Muscle layer of colon (tissue), 2 donors: ENCODE results near the gene PPP2R2D.

Experiments
- H3K27ac ChIP-seq: one replicate; pipeline ENCODE4 v1.7.0; 2013; ENCODE audit warnings: low read depth, mild to moderate bottlenecking, low read length, moderate library complexity
- H3K27me3 ChIP-seq, 2 donors: one replicate each; pipeline ENCODE4 v1.7.0; 2013; ENCODE audit warnings: low read length in 2 of 2, mild to moderate bottlenecking in 2 of 2; ENCODE audit not compliant: insufficient read depth in 2 of 2, control insufficient read depth in 1 of 2
- H3K36me3 ChIP-seq: one replicate; pipeline ENCODE4 v1.7.0; 2013; ENCODE audit warnings: mild to moderate bottlenecking, low read length; ENCODE audit not compliant: insufficient read depth
- H3K4me1 ChIP-seq: one replicate; pipeline ENCODE4 v1.7.0; 2013; ENCODE audit warnings: mild to moderate bottlenecking, low read length; ENCODE audit not compliant: insufficient read depth
- H3K4me3 ChIP-seq, 2 donors: one replicate each; pipeline ENCODE4 v1.7.0; 2013; ENCODE audit warnings: low read length in 2 of 2, low read depth in 1 of 2, mild to moderate bottlenecking in 1 of 2, moderate library complexity in 1 of 2
- H3K9ac ChIP-seq: one replicate; pipeline ENCODE4 v1.7.0; 2013; ENCODE audit warnings: low read length
- H3K9me3 ChIP-seq: one replicate; pipeline ENCODE4 v1.7.0; 2013; ENCODE audit warnings: mild to moderate bottlenecking, low read length
- donor health status: abdominal sarcoma.
- donor health status: Adenocarcinoma of cecum.

Gene PPP2R2D

DNA sequence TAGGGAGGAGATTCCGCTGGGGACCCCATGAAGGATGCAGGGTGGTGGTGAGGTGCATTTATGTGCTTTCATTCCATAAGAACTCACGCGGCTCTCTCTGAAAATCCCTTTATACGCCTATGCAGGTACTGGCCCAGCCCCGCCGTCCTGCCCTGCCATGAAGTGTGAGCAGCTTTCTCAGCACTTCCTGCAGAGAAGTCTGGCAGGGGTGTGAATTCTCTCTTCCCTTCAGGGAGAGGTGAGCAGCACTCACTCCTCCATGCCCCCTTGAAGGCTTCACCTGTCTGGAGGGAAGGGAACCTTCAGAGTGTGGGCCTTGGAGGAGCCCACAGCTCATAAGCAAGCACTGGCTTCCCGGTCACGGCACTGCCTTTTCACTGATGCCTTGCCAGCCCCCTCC, 34.0 kb downstream of the PPP2R2D start:
- Histone ChIP-seq H3K4me1 (peaks cover 31% of the 10 kb centered on the region), H3K9ac (no peak overlapping the region), H3K4me3 (no peak overlapping the region), H3K9me3 (no peaks in the 10 kb centered on the region), H3K27ac (no peak overlapping the region), H3K36me3 (peaks cover 17% of the 10 kb centered on the region), H3K27me3 (no peaks in the 10 kb centered on the region)

DNA sequence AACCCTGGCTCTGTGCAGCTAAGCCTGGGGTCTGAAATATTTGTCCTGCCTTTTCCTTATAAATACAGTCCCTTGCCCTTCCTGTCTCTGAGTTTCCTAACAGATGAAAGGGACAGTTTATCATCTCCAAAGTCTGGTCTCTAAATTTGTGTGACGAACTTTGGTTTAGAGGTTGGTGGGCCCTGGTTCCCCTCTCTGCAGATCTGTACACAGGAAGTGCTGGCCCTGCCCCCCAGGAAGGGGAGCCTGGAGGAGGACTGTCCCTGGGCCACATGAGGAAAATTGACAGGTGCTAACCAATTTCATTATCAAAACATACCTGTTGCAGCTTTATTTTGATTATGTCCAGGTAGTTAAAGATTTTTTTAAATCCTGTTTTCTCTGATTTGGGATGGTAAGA, 34.5 kb downstream of the PPP2R2D start:
- Histone ChIP-seq H3K36me3 (peaks cover 18% of the 10 kb centered on the region), H3K4me1 (peaks cover 31% of the 10 kb centered on the region)

GRCh38 chr10:131936294-131936693, 35.5 kb downstream of the PPP2R2D start:
- Histone ChIP-seq H3K9me3 (no peaks in the 10 kb centered on the region), H3K27ac (no peak overlapping the region), H3K4me1 (peaks cover 23% of the 10 kb centered on the region), H3K9ac (no peak overlapping the region), H3K4me3 (no peak overlapping the region), H3K36me3 (peaks cover 28% of the 10 kb centered on the region), H3K27me3 (no peaks in the 10 kb centered on the region)

More for the DNA sequence above, 34.5 kb downstream of the PPP2R2D start:
- H3K9ac ChIP-seq: no peak overlapping the region
- no peaks in the 10 kb centered on the region for H3K27me3 ChIP-seq
- H3K27ac ChIP-seq: no peak overlapping the region
- no peaks in the 10 kb centered on the region for H3K9me3 ChIP-seq
- no peak overlapping the region for H3K4me3 ChIP-seq

- H3K9ac ChIP-seq: no peak overlapping the region
- H3K4me1 ChIP-seq: peaks cover 20% of the 10 kb centered on the region
- no peak overlapping the region for H3K4me3 ChIP-seq
- no peaks in the 10 kb centered on the region for H3K9me3 ChIP-seq
- no peak overlapping the region for H3K27ac ChIP-seq
- H3K36me3 ChIP-seq: peaks cover 32% of the 10 kb centered on the region
- no peaks in the 10 kb centered on the region for H3K27me3 ChIP-seq
Observed at GRCh38 chr10:131936736-131937135, 35.9 kb downstream of the PPP2R2D start.

DNA sequence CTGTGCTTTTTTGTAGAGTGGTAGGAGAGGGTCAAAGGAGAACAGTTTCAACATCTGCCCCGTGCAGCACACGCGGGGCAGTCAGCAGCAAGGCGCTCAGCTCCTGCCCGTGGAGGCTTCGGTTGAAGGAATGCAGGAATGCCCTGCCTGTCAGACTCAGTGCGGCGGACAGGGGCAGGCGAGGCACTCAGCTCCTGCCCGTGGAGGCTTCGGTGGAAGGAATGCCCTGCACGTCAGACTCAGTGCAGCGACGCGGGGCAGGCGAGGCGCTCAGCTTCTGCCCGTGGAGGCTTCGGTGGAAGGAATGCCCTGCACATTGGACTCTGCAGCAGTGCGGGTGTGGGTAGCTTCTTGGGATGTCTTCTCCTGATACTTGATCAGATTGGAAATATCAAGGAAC, 37.0 kb downstream of the PPP2R2D start:
- Histone ChIP-seq H3K4me1 (peaks cover 9% of the 10 kb centered on the region), H3K36me3 (peaks cover 37% of the 10 kb centered on the region), H3K9me3 (no peaks in the 10 kb centered on the region), H3K4me3 (no peak overlapping the region), H3K27me3 (no peaks in the 10 kb centered on the region), H3K27ac (no peak overlapping the region), H3K9ac (no peak overlapping the region)

DNA sequence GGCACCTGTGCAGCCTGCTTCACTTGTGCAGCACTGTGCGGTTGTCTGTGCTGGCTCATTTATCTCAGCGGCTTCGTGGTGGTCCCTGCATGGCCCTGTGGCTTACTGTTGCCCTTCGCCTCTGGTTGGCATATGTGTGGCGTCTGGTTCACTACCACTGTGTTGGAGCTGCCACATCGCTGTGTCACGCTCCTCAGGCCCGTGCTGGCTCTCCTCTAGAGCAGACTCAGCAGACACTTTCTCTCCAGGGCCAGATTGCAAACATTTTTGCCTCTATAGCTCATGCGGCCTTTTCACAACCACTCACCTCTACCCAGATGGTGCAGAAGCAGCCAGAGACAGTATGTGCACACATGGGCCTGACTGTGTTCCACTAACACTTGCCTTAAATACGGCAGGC, 37.9 kb downstream of the PPP2R2D start:
- no peaks in the 10 kb centered on the region for H3K9me3 ChIP-seq
- H3K9ac ChIP-seq: no peak overlapping the region
- H3K27me3 ChIP-seq: no peaks in the 10 kb centered on the region
- H3K4me1 ChIP-seq: peaks cover 5% of the 10 kb centered on the region
- H3K27ac ChIP-seq: no peak overlapping the region
- no peak overlapping the region for H3K4me3 ChIP-seq
- H3K36me3 ChIP-seq: peaks cover 37% of the 10 kb centered on the region

GRCh38 chr10:131942455-131942854, 41.6 kb downstream of the PPP2R2D start:
- Histone ChIP-seq H3K27ac (no peak overlapping the region), H3K9me3 (no peaks in the 10 kb centered on the region), H3K4me3 (no peak overlapping the region), H3K27me3 (no peaks in the 10 kb centered on the region), H3K4me1 (peaks cover under 1% of the 10 kb centered on the region), H3K36me3 (peaks cover 55% of the 10 kb centered on the region), H3K9ac (no peak overlapping the region)

- Histone ChIP-seq H3K4me1 (no peaks in the 10 kb centered on the region), H3K27ac (no peak overlapping the region), H3K4me3 (no peak overlapping the region), H3K36me3 (peaks cover 61% of the 10 kb centered on the region), H3K27me3 (no peaks in the 10 kb centered on the region), H3K9me3 (no peaks in the 10 kb centered on the region), H3K9ac (no peak overlapping the region)
Observed at GRCh38 chr10:131943021-131943814, 42.4 kb downstream of the PPP2R2D start.

DNA sequence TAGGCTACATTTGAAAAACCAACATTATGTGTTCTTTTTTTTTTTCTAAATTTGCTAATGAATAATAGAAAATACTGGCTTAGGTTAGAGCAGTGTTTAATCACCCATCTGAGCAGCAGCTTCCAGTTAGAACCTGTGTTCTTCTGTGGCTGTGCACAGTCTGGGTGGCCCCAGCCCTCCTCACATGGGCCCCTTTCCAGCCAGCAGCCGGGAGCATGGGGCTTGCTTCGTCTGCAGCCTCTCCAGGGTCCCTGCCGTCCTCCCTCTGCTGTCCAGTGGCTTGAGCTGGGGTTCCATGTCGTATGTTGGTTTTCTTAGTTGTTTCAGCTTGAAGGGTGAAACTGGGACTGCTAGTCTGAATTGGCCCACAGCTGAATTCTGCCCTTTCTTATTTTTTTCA, 43.6 kb downstream of the PPP2R2D start:
- no peak overlapping the region for H3K9ac ChIP-seq
- H3K4me1 ChIP-seq: no peaks in the 10 kb centered on the region
- peaks cover 66% of the 10 kb centered on the region for H3K36me3 ChIP-seq
- H3K9me3 ChIP-seq: no peaks in the 10 kb centered on the region
- H3K27ac ChIP-seq: no peak overlapping the region
- no peak overlapping the region for H3K4me3 ChIP-seq
- no peaks in the 10 kb centered on the region for H3K27me3 ChIP-seq

GRCh38 chr10:131944976-131945695, 44.3 kb downstream of the PPP2R2D start:
- H3K27ac ChIP-seq: no peak overlapping the region
- no peak overlapping the region for H3K9ac ChIP-seq
- peaks cover 73% of the 10 kb centered on the region for H3K36me3 ChIP-seq

DNA sequence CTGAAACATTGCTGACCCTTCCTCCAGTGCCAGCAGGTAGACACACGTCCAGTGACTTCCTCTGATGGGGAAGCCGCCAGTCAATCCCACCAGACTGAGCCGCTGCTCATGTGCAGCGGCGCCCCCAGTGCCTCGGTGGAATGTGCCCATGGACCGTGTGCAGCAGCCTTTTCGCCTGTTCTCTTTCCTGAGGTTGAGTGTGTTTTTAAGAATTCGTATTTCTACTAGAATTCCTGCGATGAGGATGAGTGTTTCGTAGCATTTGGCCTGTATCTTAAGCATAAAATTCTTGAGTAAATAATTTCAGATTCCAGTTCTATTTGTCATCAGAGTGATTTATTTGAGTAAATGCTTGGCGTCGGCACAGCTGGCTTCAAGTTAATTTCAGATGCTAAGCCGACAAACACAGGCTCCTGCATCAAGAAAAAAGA, 45.5 kb downstream of the PPP2R2D start:
- Histone ChIP-seq H3K36me3 (peaks cover 71% of the 10 kb centered on the region), H3K4me3 (no peak overlapping the region), H3K27ac (no peak overlapping the region), H3K4me1 (no peaks in the 10 kb centered on the region), H3K9me3 (no peaks in the 10 kb centered on the region), H3K9ac (no peak overlapping the region), H3K27me3 (no peaks in the 10 kb centered on the region)

More at GRCh38 chr10:131944976-131945695, 44.3 kb downstream of the PPP2R2D start:
- no peaks in the 10 kb centered on the region for H3K4me1 ChIP-seq
- H3K27me3 ChIP-seq: no peaks in the 10 kb centered on the region
- no peak overlapping the region for H3K4me3 ChIP-seq
- H3K9me3 ChIP-seq: no peaks in the 10 kb centered on the region
